GM21447 (cell line): ENCODE data around the gene FADS6.

Experiments used
- ATAC-seq: cut with Tn5 transposase; IDR thresholded peaks from one replicate; pipeline ENCODE4 v1.9.1; 2021; ENCODE audit not compliant: unreplicated experiment

FADS6 gene

GRCh38 chr17:74855323-74855722, 38.1 kb downstream of the FADS6 start:
- no peak for ATAC-seq

DNA sequence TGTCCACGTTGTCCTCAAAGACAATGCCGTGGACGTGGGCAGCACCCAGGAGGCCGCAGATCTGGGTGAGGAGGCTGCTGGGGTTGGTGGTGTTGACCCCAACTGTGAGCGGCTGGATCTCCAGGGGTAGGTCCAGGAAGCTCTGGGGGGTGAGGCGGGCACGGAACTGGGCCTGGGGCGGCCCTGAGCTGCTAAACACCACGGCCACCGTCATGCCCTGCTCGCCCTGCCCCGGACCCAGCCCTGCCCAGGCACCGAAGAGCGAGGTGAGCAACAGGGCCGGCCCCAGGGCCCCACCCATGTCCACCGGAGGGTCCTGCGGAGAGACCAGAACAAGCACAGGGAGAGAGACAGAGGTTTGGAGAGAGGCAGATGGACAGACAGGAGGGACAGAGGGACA, 38.6 kb downstream of the FADS6 start:
- no peak for ATAC-seq

- ATAC-seq = no peak
Observed at GRCh38 chr17:74853669-74854068, 39.8 kb downstream of the FADS6 start.

- no peak for ATAC-seq
Observed at GRCh38 chr17:74853048-74853397, 40.4 kb downstream of the FADS6 start.

GRCh38 chr17:74852237-74853047, 41.0 kb downstream of the FADS6 start:
- no peak for ATAC-seq

GRCh38 chr17:74851612-74852236, 41.7 kb downstream of the FADS6 start:
- no peak for ATAC-seq

GRCh38 chr17:74850914-74851313, 42.5 kb downstream of the FADS6 start:
- ATAC-seq = no peak

DNA sequence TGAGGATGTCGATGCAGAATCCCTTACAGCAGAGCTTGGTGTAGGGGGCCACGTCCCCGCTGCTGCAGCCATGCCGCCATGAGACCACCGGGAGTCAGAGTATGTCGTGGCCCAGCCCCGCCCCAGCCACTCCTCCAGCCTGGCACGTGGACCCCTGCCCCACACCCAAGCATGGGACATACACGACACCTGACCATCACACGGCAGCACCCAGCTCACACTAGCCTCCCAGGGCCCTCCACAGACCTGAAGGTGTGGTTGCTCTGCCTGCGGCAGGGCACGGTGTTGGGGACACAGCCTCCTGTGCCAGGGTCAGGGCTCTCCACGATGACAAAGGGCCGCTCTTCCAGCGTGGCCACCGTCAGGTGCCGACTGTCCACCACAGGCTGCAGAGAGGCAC, 43.1 kb downstream of the FADS6 start:
- ATAC-seq = no peak

GRCh38 chr17:74848656-74849399, 44.6 kb downstream of the FADS6 start:
- no peak for ATAC-seq

DNA sequence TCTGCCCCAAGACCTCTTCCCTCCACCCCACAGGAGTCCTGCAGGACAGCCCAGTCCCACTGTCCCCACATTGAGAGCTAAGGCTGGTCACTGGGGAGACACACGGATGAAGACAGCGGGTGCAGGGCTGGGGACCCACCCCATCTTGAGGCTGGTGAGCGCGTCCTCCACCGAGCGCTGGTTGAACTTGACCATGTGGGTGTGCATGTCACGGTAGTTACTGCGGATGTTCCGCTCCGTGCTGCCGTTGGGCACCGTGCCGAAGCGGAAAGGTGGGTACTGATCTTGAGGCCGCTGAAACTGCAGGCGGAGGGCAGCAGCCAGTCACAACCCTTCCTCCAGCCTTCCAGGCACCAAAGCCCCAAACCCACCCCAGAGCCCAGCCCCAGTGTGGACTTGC, 46.8 kb downstream of the FADS6 start:
- ATAC-seq = no peak

DNA sequence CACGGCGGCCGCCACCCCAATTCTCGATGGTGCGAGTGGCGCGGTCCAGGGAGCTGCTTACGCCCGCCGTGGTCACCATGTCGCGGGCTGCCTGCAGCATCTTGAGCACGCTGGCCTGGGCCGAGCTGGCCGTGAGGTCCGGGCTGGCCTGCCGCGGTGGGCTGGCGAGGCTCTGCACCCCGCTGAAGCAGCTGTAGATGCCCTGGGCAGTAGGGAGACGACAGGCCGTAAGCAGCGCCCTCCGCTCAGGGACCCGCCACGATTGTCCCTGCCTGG, 50.1 kb downstream of the FADS6 start:
- ATAC-seq = no peak

DNA sequence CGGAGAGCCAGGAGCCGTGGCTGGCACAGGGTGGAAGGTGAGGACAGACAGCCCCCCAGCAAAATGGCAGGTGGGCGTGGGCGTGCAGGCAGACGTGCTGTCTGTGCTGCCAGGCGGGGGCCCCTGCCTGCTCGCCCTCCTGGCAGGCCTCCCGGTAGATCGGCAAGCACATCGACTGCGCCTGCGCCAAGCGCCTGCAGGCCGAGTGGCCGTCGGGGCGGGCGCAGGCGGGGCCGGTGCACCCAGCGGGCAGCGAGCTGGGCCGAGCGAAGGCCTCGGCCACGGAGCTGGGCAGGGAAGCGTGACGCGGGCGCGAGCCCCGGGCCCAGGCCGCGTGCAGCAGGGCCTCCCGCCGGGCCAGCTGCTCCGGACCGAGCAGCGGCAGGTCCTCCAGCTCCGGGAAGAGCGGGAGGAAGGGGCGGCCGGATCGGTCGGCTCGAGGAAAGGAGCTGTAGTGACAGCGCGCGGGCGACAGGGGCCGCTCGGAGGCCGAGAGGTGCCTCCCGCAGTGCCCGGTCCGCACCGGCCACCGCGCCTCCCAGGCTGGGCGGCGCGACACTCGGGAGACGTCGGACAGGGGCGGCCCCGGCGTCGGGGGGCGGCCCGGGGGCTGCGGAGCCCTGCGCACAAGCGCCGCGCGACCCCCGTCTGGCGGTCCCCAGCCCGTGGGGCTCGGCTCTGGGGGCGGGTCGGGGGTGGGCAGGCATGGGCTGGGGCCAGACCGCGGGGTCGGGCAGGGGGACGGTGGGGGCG, 50.7 kb downstream of the FADS6 start:
- ATAC-seq = no peak

- ATAC-seq = no peak
Observed at GRCh38 chr17:74842146-74842598, 51.3 kb downstream of the FADS6 start.

- no peak for ATAC-seq
Observed at GRCh38 chr17:74840989-74841666, 52.3 kb downstream of the FADS6 start.

DNA sequence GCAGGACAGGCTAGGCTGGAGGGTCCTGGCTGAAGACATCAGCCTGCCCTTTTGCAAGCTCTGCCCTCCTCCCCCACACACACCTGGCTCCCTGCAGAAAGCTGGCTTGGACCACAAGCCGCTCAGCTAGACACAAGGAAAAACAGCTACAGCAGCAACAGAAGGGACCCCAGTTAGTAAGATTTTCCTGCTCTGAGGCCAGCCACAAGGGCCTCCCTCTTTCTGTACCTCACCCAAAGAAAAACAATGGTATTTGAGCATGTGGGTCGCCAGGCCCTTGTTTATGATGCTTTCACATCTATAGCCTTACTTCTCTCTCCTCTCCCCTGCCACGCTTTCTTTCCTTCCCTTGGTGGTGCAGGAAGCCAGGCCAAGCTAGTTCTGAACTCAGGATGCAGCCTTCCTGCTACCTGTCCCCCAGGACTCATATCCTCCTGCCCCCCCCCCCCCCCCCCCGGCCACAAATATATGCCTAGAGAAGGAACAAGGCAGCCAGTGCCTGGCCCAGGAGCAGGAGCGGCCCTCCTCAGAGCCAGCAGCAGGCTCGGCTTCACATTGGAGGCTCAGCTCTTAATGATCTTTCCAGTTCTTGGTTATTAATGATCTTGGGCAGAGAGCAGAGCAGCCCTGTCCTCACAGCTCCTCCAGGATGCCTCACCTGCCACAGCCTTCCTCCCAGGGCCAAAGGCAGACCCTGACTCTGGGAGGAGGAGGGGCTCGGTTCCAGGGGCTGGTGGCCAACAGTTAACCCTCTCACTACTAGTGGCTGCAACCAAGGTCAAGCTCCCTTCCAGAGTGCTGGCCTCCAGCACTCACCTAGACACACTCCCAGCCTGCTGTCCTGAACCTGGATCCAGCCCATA, 53.2 kb downstream of the FADS6 start:
- ATAC-seq = no peak

DNA sequence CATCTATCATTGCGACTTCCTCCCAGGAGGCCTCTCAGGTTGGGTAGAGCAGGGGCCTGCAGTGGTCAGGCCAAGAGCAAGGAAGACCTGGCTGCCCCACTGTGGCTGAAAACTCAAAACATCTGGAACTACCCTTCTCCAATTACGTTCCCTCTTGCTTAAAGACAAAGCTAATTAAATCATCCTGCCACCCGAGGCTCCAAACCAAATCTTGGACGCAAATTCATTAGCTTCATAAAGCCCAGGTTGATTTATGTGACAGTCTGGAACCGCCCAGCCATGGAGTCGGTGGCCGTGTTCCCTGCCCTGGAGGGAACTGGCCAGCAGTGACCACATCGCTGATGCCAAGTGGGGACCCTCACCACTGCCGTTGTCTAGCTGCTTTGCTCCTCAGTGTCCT, 55.2 kb downstream of the FADS6 start:
- no peak for ATAC-seq

DNA sequence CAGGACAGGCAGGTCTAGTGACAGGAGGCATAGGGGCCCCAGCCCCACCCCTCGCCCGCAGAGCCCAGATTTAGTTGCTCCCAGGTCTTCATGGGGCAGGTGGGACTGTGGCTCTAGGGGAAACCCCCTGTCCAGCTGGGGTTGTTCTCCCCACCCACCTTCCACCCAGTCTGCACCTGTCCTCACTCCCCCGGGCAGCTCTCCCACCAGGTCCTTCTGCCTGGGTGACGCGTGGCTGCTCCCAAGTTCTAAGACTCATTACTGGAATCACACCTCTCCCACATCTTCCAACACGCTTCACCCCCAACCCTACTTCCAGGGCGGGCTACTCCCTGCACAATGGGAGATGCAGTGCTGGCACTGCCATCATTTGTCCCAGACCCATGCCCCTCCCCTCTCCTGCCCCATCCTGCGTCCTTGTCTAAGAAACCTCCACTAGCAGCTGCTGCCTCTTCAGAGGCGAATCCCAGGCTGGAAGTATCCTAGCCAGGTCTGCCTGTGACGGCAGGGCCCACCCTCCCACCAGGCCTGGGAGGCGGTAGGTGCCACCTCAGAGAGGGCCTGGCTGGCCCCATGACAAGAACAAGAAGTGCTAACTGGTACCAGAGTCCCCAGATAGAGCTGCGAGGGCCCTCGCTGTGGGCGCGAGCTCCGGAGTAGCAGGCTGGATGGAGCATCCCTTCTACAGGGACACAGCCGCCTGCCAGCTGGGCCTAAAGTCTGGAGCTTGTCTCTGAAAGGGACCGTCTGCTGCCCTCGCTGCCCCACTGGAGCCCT, 56.6 kb downstream of the FADS6 start:
- ATAC-seq = no peak

- no peak for ATAC-seq
Observed at GRCh38 chr17:74836191-74836590, 57.2 kb downstream of the FADS6 start.
